NCI-H1930 (cell line): ENCODE measurements around the gene AXIN2.

Experiments
- DNase-seq, 2 experiments: peaks; one replicate each; lab custom pipeline; 2025; lab: John Stamatoyannopoulos, UW

Gene AXIN2

DNA sequence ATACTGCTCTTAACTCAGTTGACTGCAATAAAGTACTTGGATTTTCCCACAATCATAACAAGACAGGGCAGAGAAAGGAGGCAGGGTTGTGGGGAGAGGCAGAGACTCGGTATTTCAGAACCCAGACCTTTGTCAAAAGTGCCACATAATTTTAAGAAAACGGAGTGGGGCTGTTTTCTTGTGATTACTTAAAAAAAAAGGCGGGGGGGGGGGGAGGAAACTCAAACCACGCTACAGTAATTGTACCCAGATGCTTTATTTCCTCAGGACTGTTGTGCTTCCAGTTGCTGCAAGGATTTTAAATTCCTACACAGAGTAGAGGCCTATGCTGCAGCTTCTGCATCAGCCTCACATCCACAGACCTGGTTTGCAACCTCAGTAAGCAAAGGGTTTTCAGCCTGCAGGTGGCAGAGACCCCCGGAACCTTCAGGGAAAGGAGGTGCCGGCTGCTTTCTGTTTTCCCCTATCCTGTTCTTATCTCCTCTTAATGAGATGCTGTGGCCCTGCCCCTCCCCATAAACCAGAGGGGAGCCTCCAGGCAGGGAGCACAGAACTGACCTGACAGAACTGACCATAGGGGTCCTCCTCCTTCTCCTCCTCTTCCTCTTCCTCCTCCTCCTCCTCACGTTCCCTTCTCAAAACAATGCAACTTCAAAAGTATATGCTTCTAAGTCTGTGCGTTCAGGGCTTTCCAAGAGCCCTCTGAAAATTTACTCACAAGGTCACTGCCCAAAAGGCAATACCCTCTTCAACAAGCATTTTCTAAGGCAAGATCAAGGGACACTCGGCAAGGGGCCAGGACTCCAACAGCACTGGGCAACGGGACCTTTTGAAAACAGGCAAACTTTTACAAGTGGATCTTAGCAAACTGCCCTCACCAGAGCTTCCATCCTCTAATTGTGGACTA, 7.5 kb downstream of the AXIN2 start:
- DNase-seq: no peak

DNA sequence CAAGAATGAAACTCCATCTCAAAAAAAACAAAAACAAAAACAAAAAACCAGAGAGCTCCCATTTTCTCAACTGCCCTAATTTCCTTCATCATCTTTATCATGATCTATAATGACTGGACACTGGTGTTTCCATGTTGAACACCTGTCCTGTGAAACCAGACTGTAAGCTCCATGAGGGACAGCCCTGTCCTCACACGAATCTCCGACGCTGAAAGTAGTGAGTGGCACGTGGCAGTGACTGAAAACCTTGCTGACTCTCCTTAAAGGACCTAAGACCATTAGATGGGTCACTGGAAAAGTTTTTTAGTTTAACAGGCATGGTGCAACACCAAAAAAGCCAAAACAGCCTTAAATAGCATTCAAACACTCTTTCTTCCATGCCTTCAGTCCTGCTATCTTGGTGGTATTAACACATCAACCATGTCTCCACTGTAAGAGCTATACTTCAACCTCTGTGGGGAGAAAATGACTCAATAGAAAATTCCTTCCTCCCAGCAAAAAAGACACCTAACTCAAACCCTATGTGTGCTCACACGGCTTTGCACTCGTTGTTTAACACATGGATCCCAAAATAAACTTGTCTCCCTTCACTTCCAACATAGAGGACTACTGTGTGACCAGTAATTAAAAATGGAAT, 8.3 kb downstream of the AXIN2 start:
- no peak for DNase-seq

DNA sequence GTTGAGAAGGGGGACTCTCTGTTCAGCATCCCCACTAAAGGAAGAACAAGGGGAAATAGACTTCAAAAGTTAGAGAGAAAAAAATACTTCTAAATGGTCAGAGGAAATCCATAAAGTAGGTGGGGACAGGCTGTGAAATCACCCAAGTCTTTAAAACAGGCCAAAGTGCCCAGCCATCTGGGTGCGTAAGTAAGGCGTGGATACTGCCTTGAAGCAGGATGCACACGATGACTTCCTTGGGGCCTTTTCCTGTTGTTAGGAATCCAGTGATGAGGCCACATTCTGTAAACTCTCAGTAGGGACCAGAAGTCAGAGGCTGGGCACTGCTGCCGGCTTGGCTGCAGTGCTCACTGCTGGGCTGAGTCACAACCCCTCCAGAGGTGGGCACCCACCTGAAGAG, 9.2 kb downstream of the AXIN2 start:
- no peak for DNase-seq

DNA sequence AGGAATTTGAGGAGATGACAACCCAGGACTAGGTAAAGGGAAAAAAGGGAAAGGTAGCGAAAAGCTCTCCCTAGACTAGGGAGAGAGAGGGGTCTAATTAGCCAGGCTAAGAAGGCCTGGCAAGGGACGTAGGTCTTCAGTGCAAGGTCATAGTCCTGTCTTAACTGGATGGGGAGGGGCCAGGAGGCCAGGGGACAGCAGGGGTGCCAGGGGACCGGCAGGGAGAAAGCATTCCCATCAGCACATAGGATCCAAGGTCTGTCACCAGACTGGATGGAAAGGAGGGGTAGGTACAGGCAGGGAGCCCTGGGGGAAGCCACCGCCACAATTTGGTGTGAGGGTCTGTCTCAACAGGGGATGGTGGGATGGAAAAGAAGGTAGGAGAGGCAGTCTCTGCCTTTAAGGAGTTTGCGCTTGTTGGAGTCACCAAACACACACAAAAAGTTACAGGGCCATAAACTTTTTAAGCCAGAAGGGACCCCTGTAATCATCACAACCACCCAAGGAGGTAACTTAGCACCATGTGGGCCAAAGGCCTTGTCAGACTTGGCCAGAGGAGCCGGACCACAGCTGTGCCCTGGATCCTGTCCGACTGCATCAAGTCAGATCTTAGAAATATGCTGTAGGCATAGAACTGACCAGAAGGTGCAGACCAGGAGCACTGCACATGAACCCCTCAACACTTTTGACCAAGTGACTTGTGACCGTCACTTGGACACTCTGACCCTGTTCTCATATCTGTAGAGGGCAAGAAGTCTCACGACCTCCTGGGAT, 10.0 kb downstream of the AXIN2 start:
- no peak for DNase-seq

DNA sequence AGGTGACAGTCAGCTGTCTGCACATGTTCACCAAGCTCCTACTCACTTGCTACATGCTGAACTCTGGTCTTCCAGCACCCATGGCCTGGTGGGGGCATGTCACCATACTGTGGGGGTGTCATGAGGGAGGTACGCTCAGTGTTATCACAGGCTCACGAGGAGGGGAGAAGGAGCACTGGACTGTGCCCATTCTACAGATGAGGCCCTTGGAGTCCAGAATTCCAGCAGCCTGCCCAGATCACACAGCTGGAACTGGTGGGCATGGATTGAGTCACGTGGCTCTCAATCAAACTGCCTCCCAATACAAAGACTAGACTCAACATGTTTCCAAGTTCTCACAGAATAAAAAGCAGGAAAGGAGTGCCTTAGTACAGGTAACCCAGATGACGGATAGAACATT, 10.7 kb downstream of the AXIN2 start:
- DNase-seq: no peak

DNA sequence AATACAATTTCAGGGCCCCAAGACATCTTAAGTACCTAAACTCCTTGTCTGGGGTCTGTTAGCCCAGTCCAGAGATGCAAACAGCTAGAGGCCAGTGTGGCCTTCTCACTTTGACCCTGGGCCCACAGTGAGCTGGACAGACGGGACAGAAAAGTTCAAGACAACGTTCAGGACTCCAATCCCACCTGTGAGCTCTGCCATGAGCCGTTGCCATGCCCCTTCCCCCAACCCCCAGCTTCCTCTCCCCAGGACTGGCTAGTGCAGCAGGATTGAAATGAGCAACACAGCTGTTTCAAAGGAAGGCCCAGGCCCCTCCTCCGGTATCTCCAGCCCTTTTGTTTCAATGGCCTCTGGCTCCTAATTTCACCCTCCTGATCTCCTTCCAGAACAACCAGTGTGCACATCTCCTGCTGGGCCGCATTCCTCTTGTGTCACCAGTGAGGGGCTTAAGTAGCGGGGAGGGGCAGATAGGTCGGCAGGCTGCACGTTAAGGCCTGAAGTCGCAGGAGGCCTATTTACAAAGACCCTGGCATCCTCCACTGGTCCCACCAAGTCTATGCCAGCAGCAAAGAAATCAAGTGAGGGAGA, 11.3 kb downstream of the AXIN2 start:
- no peak for DNase-seq

DNA sequence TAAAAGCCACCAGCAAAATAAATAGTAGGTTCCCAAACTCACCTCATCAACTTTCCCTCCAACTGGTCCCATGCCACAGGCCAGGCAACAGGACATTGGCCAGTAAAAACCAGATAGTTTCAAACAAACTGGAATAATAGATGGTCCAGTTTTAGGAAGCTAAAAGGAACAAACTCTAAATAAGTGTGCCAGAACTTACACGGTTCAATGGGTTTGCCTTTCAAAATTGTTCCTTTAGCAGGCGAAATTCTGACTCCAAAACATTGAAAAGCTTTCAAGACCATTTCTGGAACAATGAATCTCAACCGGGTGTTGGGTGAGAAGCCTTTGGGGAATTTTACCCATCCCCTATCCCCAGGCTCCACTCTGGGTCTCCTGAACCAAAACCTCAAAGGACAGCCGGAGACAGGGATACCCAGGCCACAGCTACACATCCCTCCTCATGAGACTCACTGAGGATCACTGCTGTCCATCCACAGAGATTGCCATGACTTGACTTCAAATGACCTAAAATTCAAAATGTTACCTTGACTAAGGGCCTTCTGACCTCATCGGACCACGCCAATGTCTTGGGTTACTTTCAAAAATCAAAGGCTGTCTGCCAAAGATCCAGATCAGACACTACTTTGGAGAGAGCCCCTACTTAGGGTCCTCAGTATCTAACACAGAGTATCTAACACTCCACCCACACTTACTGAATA, 13.0 kb downstream of the AXIN2 start:
- DNase-seq: no peak

DNA sequence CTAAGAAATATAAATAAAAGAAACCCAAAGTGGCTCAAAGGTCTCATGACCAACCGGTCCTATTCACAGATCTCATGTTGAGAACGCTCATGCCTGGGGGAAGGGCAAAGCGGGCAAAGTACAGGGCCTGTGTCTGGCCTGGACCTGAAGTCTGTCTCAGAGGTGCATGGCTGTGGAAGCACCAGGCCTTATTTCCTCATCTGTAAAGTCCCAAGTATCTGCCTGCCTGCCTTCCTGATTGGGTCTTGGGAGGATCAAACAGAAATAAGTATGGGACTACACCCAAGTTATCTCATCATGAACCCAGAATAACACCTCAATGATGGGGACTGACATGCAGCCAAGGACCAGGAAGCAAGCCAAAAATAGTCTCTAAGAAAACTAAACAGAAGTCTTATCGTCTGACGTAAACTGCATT, 14.2 kb downstream of the AXIN2 start:
- no peak for DNase-seq

DNA sequence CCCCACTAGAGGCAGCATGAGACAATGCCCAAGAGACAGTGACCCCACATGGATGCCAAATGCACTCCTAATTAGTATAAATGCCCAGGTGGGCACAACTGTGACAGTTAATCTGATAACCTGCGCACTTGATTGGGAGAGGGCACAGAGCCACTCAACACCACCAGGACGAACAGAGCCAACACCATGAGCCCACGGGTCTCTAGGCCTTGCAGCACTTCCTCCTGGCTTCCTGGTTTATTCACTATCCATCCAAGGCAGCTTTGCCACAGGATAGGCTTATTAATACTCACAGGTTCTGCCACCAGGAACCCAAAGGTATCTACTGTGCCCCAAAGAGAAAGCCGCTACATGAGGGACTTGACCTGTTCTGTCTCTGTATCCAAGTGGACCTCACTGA, 14.9 kb downstream of the AXIN2 start:
- no peak for DNase-seq

DNA sequence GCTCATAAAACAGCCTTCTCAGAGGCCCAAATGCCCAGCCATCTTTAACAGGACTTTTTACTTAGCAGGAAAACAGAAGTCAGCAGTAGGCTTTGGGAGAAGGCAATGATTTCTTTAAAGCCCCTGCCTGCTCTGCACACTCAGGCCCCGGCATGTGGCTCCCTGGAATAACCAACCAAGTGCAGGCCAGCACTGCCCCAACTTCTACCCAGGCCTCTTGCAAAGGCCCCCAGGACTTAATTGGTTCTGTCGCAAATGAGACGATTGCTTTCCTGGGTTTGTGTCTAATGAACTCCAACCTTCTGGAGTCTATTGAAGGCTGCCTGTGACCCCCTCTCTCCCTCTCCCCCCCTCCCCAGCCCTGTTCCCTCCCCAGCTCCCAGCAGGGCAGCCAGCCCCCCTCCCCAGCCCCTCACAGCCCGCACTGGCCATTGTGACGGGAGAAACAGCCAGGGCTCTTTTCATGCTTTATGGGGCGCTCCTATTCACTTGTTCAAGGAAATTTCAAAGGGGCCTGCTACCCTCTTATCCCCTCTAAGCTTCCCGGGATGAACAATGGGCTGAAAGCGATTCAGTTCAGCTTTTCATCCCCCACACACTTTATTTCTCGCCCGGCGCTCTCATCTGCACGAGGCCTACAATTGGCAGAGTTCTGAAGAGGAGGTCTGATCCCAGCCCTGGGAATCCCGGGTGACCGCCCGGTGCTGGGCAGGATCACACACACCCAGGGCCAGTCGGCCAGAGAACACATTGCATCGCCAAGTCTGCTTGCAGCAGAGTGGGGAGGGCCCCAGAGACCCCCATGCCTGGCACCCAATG, 15.5 kb downstream of the AXIN2 start:
- DNase-seq: no peak

DNA sequence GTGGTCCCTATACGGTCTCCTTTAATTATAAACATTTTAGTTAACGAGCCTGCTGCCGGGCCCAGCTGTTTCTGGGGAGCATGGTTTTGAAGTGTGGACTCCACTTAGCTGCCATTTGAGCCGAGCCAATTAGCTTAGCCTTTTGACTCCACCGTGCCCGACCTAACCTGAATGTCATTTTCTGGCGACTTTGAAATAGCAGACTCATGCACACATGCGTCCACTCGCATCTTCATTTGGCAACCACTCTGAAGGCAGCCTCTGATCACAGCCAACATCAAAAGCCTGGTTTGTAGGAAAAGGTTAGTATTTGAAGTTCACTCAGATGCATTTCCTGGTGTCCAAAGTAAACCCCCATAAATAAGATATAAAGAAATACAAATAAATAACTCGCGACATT, 16.8 kb downstream of the AXIN2 start:
- DNase-seq: no peak

DNA sequence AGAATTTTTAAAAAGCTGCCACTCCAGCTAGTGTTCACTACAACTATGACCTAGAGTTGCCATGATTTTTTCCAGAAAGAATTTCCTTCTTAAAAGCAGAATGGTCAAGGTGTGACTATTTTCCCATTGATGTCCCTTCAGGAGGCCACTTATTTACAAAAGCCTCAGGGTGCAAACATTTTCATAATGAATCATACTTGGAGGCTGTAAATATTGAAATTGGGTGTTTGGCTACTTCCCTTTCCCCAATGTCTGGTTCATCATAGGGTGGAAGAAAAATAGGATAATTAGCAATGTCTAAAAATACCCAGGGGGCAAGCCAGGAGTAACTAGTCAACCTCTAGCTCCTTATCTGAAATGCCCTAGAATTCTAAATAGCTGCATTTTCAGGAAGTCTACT, 18.8 kb downstream of the AXIN2 start:
- no peak for DNase-seq

DNA sequence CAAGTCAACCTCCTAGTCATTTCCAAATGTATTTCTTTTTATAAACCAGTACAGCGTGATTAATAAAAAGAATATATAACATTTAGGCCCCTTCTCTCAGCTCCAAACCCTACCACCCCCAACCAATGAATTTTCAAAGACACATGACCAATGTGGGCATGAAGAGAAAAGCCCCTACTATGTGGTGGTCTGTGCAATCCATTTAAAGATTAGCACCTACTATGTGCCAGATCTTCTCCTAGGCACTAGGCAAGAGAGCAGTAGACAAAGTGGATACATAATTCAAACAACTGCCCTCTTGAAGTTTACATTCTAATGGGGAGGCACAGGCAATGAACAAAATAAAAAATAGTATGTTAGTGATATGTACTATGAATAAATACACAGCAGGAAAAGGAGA, 19.4 kb downstream of the AXIN2 start:
- no peak for DNase-seq

DNA sequence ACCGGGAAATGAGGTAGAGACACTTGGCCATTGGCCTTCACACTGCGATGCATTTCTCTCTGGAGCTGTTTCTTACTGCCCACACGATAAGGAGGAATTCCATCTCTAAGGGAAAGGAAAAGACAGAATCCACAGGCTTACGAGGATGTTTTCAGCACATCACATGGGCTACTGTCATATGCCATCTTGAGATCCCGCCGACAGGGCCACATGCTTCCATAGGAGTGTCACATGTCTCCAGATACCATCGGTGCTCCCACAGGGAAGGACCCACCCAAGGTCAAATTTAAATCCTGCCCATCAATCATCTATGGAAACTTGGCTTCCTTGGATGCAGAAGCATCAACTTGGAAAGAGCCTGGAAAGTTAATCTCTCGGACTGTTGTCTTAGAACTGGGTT, 20.0 kb downstream of the AXIN2 start:
- DNase-seq: no peak

DNA sequence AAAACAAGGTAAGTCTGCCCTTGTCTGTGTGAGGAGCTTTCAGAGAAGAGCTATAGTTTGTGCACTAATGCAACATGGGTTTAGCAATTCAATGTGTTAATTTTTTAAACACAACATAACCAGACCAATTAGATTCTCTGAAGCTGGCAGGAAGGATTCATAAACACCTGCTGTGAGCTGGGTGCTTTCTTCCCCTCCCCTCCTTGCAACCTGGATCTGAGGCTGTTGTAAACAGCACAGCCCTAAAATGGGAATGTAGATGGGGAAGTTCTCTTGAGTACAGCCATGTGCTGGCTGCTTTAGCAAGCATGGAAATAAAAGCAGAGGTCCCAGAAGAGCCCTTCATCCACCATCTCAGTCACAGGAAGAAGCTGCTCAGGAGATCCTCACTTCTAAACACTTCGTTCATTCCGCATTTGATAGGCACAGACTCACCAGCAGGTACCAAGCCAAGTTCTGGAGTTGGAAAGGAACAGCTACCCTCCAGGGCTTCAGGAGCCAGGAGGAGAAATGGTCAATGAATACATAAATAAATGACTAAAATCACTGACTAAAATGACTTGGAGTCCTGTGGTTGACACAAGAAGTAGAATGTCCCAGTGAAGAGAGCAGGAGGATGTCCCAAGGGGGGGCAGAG, 21.7 kb downstream of the AXIN2 start:
- DNase-seq: no peak

DNA sequence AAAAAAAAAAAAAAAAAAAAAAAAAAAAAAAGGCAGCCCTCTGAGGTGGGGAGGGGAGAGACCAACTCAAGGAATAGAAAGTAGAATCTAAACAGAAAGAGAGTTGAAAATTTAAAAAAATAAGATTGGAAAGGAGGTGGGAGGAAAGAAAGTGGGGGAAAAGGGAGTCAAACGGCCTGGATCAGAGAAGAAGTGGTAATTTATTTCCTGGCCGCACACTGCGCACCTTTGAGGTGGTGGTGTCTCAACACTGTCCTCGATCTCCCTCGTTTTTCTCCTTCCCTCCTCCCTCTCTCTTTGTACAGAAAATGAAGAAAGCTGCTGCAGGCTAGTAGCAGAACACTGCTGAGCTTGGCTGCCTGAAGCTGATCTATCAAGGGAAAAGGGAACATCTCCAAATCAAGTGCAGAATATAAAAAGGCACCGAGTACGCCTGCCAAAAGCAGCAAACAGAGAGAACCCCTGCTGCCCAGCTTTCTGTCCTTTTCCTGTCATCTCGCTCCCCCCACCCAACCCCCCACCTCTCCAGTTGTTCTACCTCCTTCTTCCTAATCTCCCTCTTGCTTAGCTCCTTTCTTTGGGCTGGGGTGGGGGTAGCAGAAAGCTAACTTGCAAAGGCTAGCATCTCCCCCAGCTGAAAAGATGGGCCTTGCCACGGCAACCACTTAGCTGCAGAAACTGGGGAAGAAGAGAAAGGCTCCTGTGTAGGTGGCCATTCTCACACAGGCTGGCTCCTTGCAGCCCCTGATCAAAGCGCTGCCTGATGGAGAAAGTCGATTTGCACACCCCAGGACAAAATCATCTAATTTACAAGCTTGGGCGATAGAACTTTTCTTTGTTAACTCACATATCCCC, 22.5 kb downstream of the AXIN2 start:
- no peak for DNase-seq

DNA sequence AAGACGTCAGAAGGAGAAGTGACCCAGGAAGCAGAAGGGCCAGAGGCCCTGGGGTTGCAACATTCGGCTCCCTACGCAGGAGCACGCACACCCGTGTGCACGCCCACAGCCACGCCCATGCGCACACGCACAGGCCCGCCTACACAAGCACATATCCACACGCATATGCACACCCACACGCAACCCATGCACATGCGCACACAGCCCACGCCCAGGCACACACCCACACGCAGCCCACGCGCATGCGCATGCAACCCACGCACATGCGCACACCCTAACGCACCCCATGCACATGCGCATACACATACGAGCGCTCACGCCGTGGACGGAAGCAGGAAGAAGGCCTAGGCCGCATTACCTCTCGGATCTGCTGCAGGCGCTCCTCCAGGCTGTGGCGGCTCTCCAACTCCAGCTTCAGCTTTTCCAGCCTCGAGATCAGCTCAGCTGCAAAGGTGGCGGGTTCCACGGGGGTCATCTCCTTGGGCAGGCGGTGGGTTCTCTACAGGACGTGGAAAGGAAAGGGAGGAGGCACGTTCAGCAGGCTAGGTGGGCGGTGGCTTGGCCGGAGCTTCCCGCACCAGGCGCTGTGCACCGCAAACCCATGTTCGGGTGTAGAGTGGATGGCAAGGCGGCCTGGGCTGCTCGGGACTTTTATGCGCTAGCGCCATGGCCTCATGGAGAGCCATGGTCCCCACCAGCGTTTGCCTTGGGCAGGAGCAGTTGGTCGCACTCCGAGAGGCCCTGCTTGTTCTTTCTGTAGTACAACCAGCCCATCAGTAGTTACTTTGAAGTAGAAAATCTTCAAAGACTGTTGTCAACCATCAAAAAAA, 23.4 kb downstream of the AXIN2 start:
- DNase-seq: no peak

DNA sequence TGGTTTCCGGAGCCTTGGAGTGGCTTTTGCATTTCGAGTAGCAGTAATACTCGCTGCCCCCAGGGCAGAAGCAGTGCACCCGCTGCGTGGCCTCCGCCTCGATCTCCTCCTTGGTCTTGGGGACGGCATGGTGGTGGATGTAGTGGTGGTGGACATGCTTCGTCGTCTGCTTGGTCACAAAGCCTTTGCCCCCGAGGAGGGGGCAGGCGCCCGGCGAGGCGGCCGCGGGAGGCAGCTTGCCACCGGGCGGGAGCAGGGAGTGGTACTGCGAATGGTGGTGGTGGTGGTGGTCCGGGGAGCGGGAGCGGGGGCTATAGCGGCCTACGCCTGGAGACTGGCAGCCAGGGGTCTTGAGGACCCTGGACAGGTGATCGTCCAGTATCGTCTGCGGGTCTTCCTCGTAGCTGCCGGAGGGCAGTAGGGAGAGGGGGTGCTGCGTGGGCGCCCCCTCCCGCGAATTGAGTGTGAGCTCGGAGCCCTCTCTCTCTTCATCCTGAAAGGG, 24.1 kb downstream of the AXIN2 start:
- DNase-seq: no peak
